Breast epithelium (tissue), 4 donors: ENCODE results near the gene NACC2. TPM values are rescaled to one million over a fixed set of nuclear protein-coding genes. Genes with fewer than 3 reads are reported as not detected.

Source experiments
- DNase-seq, 2 donors: peaks; one replicate each; pipeline ENCODE4 v3.0.0-alpha.2; 2019; ENCODE audit warnings: low spot score in 2 of 2
- H3K27ac ChIP-seq, 2 donors: fragments of 200-600 bp; sonication (generic) in 1 of 2; one replicate each; pipeline ENCODE4 v1.5.1; 2016 to 2019; ENCODE audit warnings: mild to moderate bottlenecking in 1 of 2
- H3K27me3 ChIP-seq, 2 donors: fragments of 200-600 bp; sonication (generic) in 1 of 2; one replicate each; pipeline versions ENCODE4 v1.5.1 to v1.6.0; 2017 to 2019; ENCODE audit warnings: control low read depth in 1 of 2, mild to moderate bottlenecking in 1 of 2
- H3K36me3 ChIP-seq: fragments of 200-600 bp; one replicate; pipeline ENCODE4 v1.5.1; 2019
- H3K4me1 ChIP-seq, 2 donors: fragments of 200-600 bp; sonication (generic); one replicate each; pipeline ENCODE4 v1.5.1; 2016 to 2019; ENCODE audit warnings: control low read depth in 1 of 2
- H3K4me3 ChIP-seq, 3 donors: fragments of 200-600 bp; sonication (generic); 1 replicate in 2 of 3; 2 replicates in 1 of 3; pipeline ENCODE4 v1.5.1; 2016 to 2019; ENCODE audit warnings: mild to moderate bottlenecking in 3 of 3, moderate library complexity in 2 of 3
- H3K9me3 ChIP-seq, 2 donors: fragments of 200-600 bp; sonication (generic) in 1 of 2; one replicate each; pipeline ENCODE4 v1.5.1; 2016 to 2019; ENCODE audit warnings: control low read depth in 1 of 2
- CTCF ChIP-seq, 3 donors: fragments of 450-650 bp; IDR thresholded peaks; one replicate each; pipeline ENCODE4 v1.5.1; 2016 to 2017; ENCODE audit warnings: antibody characterized with exemption in 3 of 3, mild to moderate bottlenecking in 3 of 3, moderate library complexity in 3 of 3
- POLR2A ChIP-seq: fragments of 450-650 bp; IDR thresholded peaks from one replicate; pipeline ENCODE4 v1.6.1; 2016; ENCODE audit warnings: antibody characterized with exemption, mild to moderate bottlenecking, moderate library complexity
- POLR2AphosphoS5 ChIP-seq, 3 donors: sonication (generic); formaldehyde crosslinking; IDR thresholded peaks; one replicate each; pipeline ENCODE4 v1.6.1; 2017; ENCODE audit warnings: antibody characterized with exemption in 3 of 3
- intact Hi-C: fragments of 100-400 bp; cut with DNase I; formaldehyde crosslinking; loops from one replicate; pipeline ENCODE4 v1.15.1; 2023; ENCODE audit warnings: low total_unique reads
- total RNA-seq, 3 donors: library from RNA; depleted of rRNA; stranded (reverse); fragments of >200 nt; gene quantifications; one replicate each; pipeline ENCODE4 v1.1.0, GENCODE V29; 2016

NACC2 gene
- total RNA-seq, 3 donors from 2014 or later, result 14.0 to 24.2 (median 19.3) TPM

GRCh38 chr9:136048560-136049411, 46.3 kb downstream of the NACC2 start:
- no peak overlapping the region for H3K4me3 ChIP-seq
- H3K27ac ChIP-seq, result no peak overlapping the region
- H3K27me3 ChIP-seq, result no peaks in the 10 kb centered on the region
- DNase-seq, result no peak
- peaks cover 10 to 20% of the 10 kb centered on the region in 2 donors for H3K4me1 ChIP-seq
- intact Hi-C loops, result no loop called here
- no peaks in the 10 kb centered on the region for H3K9me3 ChIP-seq
- H3K36me3 ChIP-seq, result no peaks in the 10 kb centered on the region
- TF ChIP-seq CTCF (IDR thresholded peaks at IDR 0.05) (no peak), POLR2A (no peak), POLR2AphosphoS5 (IDR thresholded peaks at IDR 0.05) (no peak)

- H3K9me3 ChIP-seq, result no peaks in the 10 kb centered on the region
- H3K4me3 ChIP-seq, result no peak overlapping the region
- H3K27ac ChIP-seq, result no peak overlapping the region
- peaks cover 10 to 14% of the 10 kb centered on the region in 2 donors for H3K4me1 ChIP-seq
- no peak for TF ChIP-seq CTCF (IDR thresholded peaks at IDR 0.05)
- TF ChIP-seq POLR2AphosphoS5 (IDR thresholded peaks at IDR 0.05), result no peak
- TF ChIP-seq POLR2A, result no peak
- intact Hi-C loops, result no loop called here
- no peaks in the 10 kb centered on the region for H3K36me3 ChIP-seq
- H3K27me3 ChIP-seq, result no peaks in the 10 kb centered on the region
- no peak for DNase-seq
Observed at GRCh38 chr9:136047775-136048559, 47.1 kb downstream of the NACC2 start.

GRCh38 chr9:136047076-136047774, 47.9 kb downstream of the NACC2 start:
- no peak overlapping the region for H3K27ac ChIP-seq
- no peaks in the 10 kb centered on the region for H3K27me3 ChIP-seq
- H3K9me3 ChIP-seq, result no peaks in the 10 kb centered on the region
- H3K36me3 ChIP-seq, result no peaks in the 10 kb centered on the region
- H3K4me1 ChIP-seq, result peaks cover 5 to 6% of the 10 kb centered on the region in 2 donors
- intact Hi-C loops, result no loop called here
- no peak for DNase-seq
- H3K4me3 ChIP-seq, result no peak overlapping the region
- TF ChIP-seq CTCF (IDR thresholded peaks at IDR 0.05) (no peak), POLR2AphosphoS5 (IDR thresholded peaks at IDR 0.05) (no peak), POLR2A (no peak)

- Histone ChIP-seq H3K9me3 (no peaks in the 10 kb centered on the region), H3K4me3 (no peak overlapping the region), H3K27me3 (no peaks in the 10 kb centered on the region), H3K27ac (peak overlapping the region in 1 of 2 donors; percentile 5), H3K36me3 (no peaks in the 10 kb centered on the region), H3K4me1 (peaks cover 5% of the 10 kb centered on the region in 2 donors)
- intact Hi-C loops, result no loop called here
- no peak for TF ChIP-seq POLR2AphosphoS5 (IDR thresholded peaks at IDR 0.05)
- TF ChIP-seq POLR2A, result no peak
- TF ChIP-seq CTCF (IDR thresholded peaks at IDR 0.05), result no peak
- DNase-seq, result peak in 1 of 2 donors; percentile 10
Observed at GRCh38 chr9:136046554-136046920, 48.6 kb downstream of the NACC2 start.
